Measurements from ENCODE around the gene PEG3. TPM values are rescaled to one million over a fixed set of nuclear protein-coding genes. Genes with fewer than 3 reads are reported as not detected.

PEG3 gene
- total and polyA plus RNA-seq, 2 of the 4 experiments (the other 2 are of a cell fraction) = not detected

DNA sequence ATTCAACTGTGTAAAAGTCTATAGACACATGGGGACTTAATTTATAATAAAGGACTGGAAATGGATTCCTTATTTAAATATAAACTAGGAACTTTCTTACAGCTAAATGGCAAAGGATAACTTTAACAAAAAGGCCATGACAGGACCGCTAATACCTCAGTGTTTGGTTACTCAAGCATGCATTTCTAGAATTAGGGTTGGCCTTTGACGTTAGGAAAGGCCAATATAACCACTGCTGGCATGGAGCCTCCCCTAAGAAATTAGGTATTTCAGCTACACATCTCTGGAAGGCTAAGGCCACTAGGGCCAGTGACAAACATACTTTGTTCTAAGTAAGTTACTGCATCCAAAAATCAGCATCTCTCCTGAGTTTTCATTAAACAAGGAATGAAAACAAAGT is 9.3 kb downstream of the PEG3 start:
- H2BK120ac ChIP-seq (ENCODE audit: low read depth, low read length) = no peak overlapping the region
- H3K23ac ChIP-seq (ENCODE audit: low read depth, low read length) = no peak overlapping the region
- H3K4ac ChIP-seq (ENCODE audit: low read depth, low read length) = no peak overlapping the region
- H4K91ac ChIP-seq (ENCODE audit: insufficient read depth, low read depth, low read length) = no peak overlapping the region
- H3K18ac ChIP-seq (ENCODE audit: low read depth, low read length) = no peak overlapping the region
- no peak overlapping the region for H2BK20ac ChIP-seq (ENCODE audit: low read depth, low read length)
- dilution Hi-C loops (cut with HindIII; ENCODE audit: low sequenced_read_pairs, unreplicated experiment) (no loop called here), in situ Hi-C loops (cut with MboI; ENCODE audit: low sequenced_read_pairs) (no loop called here), intact Hi-C loops (cut with micrococcal nuclease) (no loop called here)
- DNase-seq = no peak
- no peak overlapping the region for H2BK5ac ChIP-seq (ENCODE audit: low read depth, low read length, poor library complexity, severe bottlenecking)
- peaks cover 32% of the 10 kb centered on the region for H3K9me3 ChIP-seq (ENCODE audit: control insufficient read depth, insufficient read depth, low read length)
- H2BK15ac ChIP-seq (ENCODE audit: low read depth, low read length) = no peak overlapping the region
- H4K20me1 ChIP-seq (ENCODE audit: insufficient read depth, low read length) = no peaks in the 10 kb centered on the region
- H2AFZ ChIP-seq (replicated peaks; ENCODE audit: low read length, poor library complexity) = no peak overlapping the region
- no peak for TF ChIP-seq MAZ (IDR thresholded peaks at IDR 0.05; ENCODE audit: borderline replicate concordance, low read depth, low read length)
- TF ChIP-seq POLR2A (IDR thresholded peaks at IDR 0.05; ENCODE audit: low read depth, low read length) = no peak
- no peak for TF ChIP-seq RAD21 (IDR thresholded peaks at IDR 0.05; ENCODE audit: low read length)
- no peak for TF ChIP-seq BHLHE40 (IDR thresholded peaks at IDR 0.05; ENCODE audit: low read depth, low read length)
- no peak for TF ChIP-seq SMC3 (IDR thresholded peaks at IDR 0.05; ENCODE audit: low read depth, low read length)
- TF ChIP-seq, protein P1, sequence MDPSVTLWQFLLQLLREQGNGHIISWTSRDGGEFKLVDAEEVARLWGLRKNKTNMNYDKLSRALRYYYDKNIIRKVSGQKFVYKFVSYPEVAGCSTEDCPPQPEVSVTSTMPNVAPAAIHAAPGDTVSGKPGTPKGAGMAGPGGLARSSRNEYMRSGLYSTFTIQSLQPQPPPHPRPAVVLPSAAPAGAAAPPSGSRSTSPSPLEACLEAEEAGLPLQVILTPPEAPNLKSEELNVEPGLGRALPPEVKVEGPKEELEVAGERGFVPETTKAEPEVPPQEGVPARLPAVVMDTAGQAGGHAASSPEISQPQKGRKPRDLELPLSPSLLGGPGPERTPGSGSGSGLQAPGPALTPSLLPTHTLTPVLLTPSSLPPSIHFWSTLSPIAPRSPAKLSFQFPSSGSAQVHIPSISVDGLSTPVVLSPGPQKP (IDR thresholded peaks at IDR 0.05; ENCODE audit: borderline replicate concordance, low read depth, low read length) = no peak
- H3K56ac ChIP-seq (ENCODE audit: extremely low read depth, insufficient read depth, low read length) = no peak overlapping the region
- H3K9me1 ChIP-seq (ENCODE audit: insufficient read depth, low read length) = no peaks in the 10 kb centered on the region
- no peak overlapping the region for H2AK9ac ChIP-seq (replicated peaks; ENCODE audit: low read depth, low read length, poor library complexity)
- H3K4me1 ChIP-seq (ENCODE audit: control insufficient read depth, insufficient read depth, low read length) = no peaks in the 10 kb centered on the region
- H3K36me3 ChIP-seq (ENCODE audit: control insufficient read depth, insufficient read depth, low read length) = no peaks in the 10 kb centered on the region
- ChIA-PET CTCF (no interaction called here), POLR2A (ENCODE audit: unreplicated experiment) (no interaction called here)
- no peaks in the 10 kb centered on the region for H3K27me3 ChIP-seq (ENCODE audit: control insufficient read depth, insufficient read depth, low read length)
- H3K9ac ChIP-seq (ENCODE audit: low read depth, low read length) = no peak overlapping the region
- no peak overlapping the region for H3K4me3 ChIP-seq (ENCODE audit: insufficient read depth, low read depth, low read length)
- WGBS, 2 experiments (ENCODE audit: extremely low coverage in 2 of 2, insufficient read length in 1 of 2) = no CpG with 5 or more reads among the region's 2 CpGs
- H3K79me1 ChIP-seq (ENCODE audit: low read depth in 1 of 2, low read length in 2 of 2) = no peaks in the 10 kb centered on the region
- no peak overlapping the region for H3K4me2 ChIP-seq (ENCODE audit: low read depth, low read length)
- ATAC-seq (ENCODE audit: low read depth) = no peak
- H2AK5ac ChIP-seq (ENCODE audit: low read depth, low read length) = no peak overlapping the region
- no TSS peak for BruUV-seq (replicated peaks)
- no peak overlapping the region for H4K8ac ChIP-seq (ENCODE audit: low read depth in 2 of 2, low read length in 2 of 2)
- H3K14ac ChIP-seq (replicated peaks; ENCODE audit: low read depth, low read length) = no peak overlapping the region
- no peak overlapping the region for H3K27ac ChIP-seq (ENCODE audit: insufficient read depth, low read length)
- no peak overlapping the region for H4K5ac ChIP-seq (ENCODE audit: low read depth, low read length)

Measured in IMR-90 (cell line).